CD4-positive, alpha-beta T cell treated with Interleukin-17A for 1 hour (primary cell): ENCODE measurements around the gene HDGFL2.
A peak's percentile ranks its signal among the peaks of the same experiment; 100 is the strongest.
"Not testable (repeated sequence)": the region's sequence is repeated elsewhere in the genome, so short reads cannot be mapped to it uniquely, and the experiment has no call there.

Experiments
- DNase-seq: peaks from one replicate; pipeline ENCODE4 v3.0.0-alpha.2; 2020

HDGFL2 gene

DNA sequence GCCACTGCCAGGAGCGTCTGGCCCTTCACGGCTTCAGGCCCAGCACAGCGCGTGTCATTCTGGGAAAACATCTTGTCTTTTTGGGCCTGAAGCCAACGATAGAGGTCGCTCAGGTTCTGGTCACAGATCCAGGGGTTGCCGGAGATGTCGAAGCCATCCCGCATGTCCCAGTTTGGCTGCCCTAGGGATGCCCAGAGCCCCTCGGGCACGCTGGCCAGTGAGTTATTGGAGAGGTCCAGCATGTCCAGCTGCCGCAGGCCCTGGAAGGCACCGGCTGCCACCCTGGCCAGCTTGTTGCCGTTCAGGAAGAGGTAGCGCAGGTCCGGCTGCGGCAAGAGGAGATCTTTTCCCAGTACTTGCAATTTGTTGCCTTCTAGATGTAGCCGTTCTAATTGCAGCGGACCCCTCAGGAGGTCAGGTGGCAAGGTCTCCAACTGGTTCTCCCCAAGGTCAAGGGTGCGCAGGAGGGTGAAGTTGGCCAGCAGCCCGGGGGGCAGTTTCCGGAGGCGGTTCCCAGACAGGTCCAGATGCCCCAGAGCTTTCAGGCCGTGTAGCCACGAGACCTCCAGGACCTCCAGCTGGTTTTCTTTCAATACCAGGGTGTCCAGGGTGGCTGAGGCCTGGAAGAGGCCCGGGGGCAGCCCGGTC lies 66.0 kb downstream of the HDGFL2 start:
- no peak for DNase-seq

DNA sequence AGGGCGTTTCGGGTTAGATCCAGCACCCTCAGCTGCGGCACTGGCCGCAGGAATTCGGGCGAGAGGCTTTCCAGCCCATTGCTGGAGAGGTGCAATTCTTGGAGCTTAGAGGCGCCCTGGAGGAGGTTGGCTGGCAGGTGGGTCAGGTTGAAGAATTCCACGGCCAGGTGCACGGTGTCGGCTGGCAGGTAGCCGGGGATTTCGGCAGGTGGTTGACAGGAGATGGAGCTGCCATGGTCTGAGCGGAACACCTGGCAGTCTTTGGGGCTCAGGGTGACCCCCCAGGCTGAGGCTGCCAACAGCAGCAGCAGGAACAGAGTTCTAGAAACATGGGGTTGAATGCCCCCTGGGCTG lies 66.5 kb downstream of the HDGFL2 start:
- DNase-seq, result no peak

DNA sequence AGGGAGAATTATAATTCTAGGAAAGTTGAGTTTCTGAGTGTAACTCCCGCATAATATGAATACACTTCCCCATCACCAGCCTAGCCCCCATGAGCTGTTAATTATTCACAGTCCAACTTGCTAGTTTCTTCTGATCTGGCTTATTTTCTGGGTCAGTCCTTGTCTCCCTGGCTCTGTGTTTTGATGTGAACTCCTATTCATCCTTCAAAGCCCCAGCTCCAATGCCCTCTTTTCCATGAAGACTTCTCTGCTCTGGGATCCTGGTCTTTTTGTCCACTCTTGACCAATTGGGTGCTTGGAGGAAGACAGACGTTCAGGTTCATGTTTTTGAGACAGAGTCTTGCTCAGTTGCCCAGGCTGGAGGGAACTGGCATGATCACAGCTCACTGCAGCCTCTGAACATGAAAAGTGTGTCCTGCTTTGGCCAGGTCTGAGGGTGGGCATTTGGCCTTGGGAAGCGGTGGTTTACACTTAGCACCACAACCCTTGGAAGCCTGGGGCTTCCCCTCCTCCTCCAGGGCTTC lies 67.1 kb downstream of the HDGFL2 start:
- no peak for DNase-seq

DNA sequence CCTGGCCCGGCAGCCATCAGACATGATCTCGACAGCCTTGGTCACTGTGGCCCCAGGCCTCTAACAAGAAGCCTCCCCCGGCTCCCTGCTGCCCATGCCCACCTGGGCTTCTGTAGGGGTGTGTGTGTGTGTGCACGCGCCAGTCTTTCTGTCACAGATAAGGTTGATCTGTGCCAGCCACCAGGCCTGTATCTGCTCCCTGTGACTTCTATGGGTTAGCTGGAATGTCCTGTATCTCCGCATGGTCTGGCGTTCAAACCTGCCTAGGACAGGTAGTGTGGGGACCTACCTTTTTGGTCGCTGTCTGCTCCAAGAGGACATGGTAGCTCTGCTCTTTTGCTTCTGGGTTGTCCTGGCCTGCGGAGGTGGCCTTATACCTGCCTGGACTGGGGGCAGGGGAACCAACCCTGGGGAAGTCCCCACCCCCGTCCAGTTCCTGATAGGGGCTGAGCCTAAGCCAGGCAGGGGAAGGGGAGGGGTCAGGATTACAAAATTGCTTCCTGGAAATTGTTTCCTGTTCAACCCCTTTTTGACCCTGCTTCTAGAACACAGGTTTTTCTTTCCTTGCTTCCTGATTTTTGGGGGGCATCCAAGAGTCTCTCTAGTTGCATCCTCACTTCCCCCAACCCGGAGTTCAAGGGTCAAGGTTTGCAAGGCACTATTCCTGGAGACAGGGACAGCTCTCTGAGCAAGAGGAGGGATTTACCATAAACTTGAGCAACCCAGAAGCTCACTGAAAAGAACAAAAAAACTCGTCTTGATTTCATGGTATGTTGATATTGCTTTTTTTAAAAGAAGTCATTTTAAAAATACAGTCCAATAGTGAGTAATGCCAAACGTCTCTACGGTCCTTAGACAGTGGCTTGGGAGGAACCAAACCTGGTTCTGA lies 67.8 kb downstream of the HDGFL2 start, which contains the start of gene LRG1:
LRG1 (minus strand) TSS at position 344 of the 889 bp plus-strand sequence; CDS start at position 321, 23 bp downstream.
- peak; percentile 9 for DNase-seq

DNA sequence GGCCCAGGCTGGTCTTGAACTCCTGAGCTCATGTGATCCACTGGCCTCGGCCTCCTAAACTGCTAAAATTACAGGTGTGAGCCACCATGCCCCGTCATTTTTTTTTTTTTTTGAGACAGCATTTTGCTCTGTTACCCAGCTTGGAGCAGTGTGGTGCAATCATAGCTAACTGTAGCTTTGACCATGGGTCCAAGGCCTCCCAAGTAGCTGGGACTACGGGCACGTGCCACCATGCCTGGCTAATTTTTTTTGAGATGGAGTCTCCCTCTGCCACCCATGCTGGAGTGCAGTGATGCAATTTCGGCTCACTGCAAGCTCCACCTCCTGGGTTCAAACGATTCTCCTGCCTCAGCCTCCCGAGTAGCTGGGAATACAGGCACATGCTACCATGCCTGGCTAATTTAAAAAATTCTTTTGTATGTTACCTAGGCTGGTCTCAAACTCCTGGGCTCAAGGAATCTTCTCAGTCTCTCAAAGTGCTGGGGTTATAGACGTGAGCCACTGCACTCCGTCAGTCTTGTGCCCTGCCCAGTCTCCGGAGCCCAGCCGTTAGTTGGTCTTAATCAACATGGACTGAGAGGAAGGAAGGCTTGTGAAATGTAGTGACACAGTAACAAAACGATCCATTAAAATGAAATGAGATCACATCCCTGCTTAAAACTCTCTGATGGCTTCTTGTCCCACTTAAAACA lies 69.2 kb downstream of the HDGFL2 start:
- DNase-seq, result no peak

DNA sequence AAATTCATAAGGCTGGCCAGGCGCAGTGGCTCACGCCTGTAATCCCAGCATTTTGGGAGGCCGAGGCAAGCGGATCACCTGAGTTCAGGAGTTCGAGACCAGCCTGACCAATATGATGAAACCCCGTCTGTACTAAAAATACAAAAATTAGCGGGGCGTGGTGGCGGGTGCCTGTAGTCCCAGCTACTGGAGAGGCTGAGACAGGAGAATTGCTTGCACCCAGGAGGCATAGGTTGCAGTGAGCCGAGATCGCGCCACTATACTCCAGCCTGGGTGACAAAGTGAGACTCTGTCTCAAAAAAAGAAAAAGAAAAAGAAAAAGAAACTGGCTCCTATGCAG lies 69.7 kb downstream of the HDGFL2 start:
- DNase-seq, result not testable (repeated sequence)

DNA sequence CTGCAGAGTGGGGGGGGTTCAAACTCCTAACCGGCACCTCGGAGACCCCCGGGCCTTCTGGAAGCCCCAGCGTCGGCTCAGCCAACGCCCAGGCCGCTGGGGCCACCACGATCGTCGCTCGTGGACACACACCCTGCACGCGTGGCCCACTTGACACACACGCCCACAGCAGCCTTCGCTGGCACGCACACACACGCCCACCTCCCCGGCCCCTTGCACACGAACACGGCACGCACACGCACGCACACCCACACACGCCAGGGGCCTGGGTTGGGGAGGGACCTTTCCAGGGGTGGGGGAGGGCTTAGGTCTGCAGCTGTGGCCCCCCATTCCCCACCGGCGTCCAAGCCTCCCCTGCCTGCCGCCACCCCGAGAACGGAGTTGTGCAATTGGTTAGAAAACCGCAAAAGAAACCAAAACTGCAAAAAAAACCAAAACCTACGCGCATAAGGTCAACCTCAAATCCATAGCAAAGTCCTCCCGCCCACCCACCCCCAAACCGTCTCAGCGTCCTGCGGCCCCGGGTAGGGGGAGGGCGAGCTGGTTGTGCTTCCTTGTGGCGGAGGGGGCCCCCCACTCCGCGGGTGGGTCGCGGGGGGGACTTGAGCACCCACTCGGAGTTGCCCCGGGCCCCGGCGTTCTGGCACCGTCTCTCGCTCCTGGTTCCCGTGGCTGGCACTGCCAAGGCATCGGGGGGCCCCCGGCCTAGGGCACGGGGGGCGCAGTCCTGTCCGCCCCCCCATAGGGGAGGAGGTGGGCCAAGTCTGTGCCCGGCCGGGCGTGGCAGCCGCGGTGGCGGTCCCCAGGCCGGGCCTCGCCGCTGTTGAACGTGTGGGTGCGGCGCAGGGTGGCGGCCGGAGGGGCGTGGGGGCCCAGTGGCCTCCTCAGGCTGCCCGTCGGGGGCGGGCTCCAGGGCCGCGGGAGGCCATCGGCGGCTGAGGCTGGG lies 71.1 kb downstream of the HDGFL2 start:
- no peak for DNase-seq

DNA sequence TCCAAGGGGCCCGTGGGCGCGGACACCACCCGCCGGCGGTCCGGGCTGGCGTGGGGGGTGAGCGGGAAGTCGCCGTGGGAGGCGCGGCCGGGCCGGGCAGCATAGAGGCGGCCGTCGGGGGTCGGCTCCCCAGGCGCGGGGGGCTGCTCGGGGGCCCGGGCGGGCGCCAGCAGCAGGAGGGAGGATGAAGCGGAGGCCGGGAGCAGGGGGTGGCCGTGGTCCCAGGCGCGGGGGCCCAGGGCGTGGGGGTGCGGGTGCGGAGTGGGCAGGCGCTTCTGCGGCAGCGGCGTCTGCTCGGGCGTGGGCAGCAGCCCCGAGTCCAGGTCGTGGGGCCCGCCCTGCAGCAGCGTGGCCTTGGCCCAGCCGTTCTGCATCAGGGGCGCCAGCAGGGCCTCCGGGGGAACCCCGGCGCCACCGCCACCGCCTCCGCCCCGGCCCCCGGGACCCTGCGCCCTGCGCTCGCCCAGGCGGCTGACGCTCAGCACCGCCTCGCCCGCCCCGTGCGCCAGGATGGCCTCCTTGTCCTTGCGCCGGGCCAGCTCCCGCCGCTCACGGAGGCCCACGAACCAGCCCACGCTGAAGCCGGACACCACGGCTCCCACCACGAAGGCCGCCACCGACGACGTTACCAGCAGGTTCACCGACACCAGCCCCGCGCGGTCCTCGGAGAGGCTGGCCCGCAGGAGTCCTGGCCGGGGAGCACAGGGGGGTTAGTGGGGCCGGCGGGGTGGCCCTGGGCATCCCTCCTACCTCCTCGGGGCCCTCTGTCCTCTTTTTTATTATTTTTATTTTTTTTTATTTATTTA lies 71.9 kb downstream of the HDGFL2 start:
- no peak for DNase-seq

DNA sequence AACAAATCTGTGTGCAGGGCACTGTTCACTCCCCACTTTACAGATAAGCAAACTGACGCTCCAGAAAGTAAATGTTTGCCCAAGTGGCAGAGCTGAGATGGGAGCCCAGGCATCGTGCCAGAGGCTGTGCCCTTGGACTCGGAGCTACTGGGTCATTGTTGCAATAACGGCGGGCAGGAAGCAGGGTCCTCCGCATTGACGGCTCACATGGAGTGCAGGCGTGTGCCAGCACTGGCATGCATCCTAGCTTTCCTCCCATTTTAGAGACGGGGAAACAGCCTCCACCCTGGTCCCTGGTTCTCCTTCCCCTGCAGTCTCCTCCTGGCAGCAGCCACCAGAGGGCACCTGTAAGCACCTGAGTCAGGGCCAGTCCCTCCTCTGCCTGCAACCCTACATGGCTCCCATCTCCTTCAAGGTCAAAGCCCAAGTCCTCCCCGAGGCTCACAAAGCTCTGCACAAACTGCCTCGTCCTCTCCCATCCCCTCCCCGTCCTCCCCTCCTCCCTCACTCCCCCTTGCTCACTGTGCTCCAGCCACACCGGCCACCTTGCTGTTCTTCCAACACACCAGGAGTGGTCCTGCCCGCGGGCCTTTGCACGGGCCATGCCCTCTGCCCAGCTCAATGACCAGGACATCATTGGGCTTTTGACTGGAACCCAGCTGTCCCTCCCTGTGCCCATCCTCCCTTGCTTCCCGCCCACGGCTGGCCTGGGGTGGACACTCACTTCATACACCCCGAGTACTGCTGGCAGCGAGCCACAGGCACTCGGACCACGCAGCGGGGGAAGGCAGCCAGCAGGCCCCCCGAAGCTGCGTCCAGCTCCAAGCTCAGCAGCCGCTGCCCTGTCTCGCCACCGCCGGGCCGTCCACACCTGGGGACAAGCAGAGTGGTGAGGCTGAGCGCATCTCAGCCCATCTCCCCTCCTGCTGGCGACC lies 75.5 kb downstream of the HDGFL2 start:
- DNase-seq, result no peak

DNA sequence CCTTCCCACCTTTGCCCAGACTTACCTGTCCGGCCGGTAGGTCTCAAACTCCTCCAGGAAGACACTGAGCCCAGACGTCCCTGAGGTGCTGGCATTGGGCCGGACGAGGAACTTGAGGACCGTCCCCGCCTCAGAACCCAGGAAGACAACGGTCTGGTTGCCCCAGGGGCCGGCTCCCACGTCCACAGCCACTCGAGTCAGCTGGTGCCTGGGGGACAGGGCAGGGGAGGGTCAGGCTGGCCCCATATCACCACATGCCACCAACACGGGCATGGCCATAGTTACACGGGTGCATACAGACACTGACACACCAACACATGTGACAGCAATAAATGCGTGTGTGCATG lies 76.1 kb downstream of the HDGFL2 start:
- no peak for DNase-seq

DNA sequence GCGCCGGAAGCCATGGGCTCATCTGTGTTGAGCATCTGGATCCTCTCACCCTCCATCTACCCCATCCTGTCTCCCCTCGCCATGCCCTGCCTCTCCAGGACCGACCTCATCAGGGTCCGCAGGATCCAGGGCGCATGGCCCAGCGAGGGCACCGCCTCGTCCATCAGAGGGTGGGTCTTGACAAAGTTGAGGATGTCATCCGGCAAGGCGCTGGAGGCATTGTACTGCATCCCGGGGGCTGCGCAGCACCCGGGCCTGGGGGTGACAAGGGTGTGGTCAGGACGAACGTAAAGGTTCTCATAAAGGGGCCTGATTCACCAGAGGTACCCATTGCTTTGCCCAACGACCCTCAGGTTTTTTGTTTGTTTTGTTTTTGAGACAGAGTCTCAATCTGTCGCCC lies 77.9 kb downstream of the HDGFL2 start:
- no peak for DNase-seq

DNA sequence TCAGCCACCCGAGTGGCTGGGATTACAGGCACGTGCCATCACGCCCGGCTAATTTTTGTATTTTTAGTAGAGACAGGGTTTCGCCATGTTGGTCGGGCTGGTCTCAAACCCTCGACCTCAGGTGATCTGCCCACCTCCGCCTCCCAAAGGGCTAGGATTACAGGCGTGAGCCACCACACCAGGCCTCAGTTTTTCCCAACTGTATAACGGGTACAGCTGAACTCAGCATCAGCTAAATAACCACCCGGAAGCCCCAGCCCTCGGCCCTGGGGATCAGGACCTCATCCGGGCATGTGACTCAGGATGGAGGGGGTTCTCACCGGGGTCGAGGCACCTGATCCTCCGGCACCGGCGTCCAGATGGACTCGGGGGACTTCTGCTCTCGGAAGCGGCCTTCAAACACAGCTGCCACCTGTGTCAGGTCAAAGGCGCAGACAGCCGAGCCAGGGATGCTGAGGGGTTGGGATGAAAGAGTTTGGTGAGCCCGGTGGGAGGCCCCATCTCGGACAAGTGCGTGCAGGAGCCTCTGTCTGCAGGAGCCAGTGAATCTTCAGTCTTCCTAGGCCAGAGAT lies 78.5 kb downstream of the HDGFL2 start:
- no peak for DNase-seq
